T-helper 1 cell treated with Interleukin-12 subunit alpha and Interleukin-12 subunit beta and Interleukin-4 antibody, amounts not matched to agents 30 ng/mL and 1 ng/mL, for 36 hours (primary cell): ENCODE results near the gene SRMS. TPM values are rescaled to one million over a fixed set of nuclear protein-coding genes. Genes with fewer than 3 reads are reported as not detected.
"Not testable (repeated sequence)": the region's sequence is repeated elsewhere in the genome, so short reads cannot be mapped to it uniquely, and the experiment has no call there.

Source experiments
- intact Hi-C: fragments of 100-400 bp; cut with micrococcal nuclease; formaldehyde crosslinking; loops from one replicate; pipeline ENCODE4 v1.15.1; 2024
- total RNA-seq: library from RNA; stranded (reverse); gene quantifications from 2 replicates; pipeline ENCODE4 v1.2.3, GENCODE V29; 2022

The SRMS gene
- total RNA-seq, 1 donor from 2014 or later = not detected

- intact Hi-C loops = no loop called here
These were observed 31.6 kb upstream of the SRMS start for GRCh38 chr20:63579017-63579694.

- intact Hi-C loops = no loop called here
These were observed 30.9 kb upstream of the SRMS start for GRCh38 chr20:63578224-63579016.

- intact Hi-C loops = no loop called here
These were observed 29.9 kb upstream of the SRMS start for GRCh38 chr20:63577317-63577894.

GRCh38 chr20:63576311-63576710 lies 28.8 kb upstream of the SRMS start:
- intact Hi-C loops = no loop called here

- intact Hi-C loops = loop anchor here (1.0 kb wide), 1 partner anchor 22 kb away; no protein-coding TSS in a partner anchor
These were observed 27.5 kb upstream of the SRMS start for GRCh38 chr20:63574829-63575743.

GRCh38 chr20:63574156-63574828 lies 26.7 kb upstream of the SRMS start, which contains the start of gene HELZ2:
TSS of gene HELZ2 (minus strand) at chr20:63574239. CDS start at chr20:63572385, 1,854 bp downstream.
- intact Hi-C loops = loop anchor here (1.0 kb wide), 1 partner anchor 21 kb away; no protein-coding TSS in a partner anchor

GRCh38 chr20:63573647-63574131 lies 26.1 kb upstream of the SRMS start:
- intact Hi-C loops = loop anchor here (1.0 kb wide), 1 partner anchor 20 kb away; no protein-coding TSS in a partner anchor

GRCh38 chr20:63572788-63573646 lies 25.5 kb upstream of the SRMS start:
- intact Hi-C loops = no loop called here

GRCh38 chr20:63572071-63572787 lies 24.7 kb upstream of the SRMS start:
- intact Hi-C loops = no loop called here

- intact Hi-C loops = not testable (repeated sequence)
These were observed 23.5 kb upstream of the SRMS start for GRCh38 chr20:63571087-63571478.

- intact Hi-C loops = no loop called here
These were observed 22.9 kb upstream of the SRMS start for GRCh38 chr20:63570281-63571086.

- intact Hi-C loops = loop anchor here (5.0 kb wide), 1 partner anchor 68 kb away; no protein-coding TSS in a partner anchor
These were observed 21.7 kb upstream of the SRMS start for GRCh38 chr20:63568986-63569949.

- intact Hi-C loops = loop anchor here (5.0 kb wide), 1 partner anchor 69 kb away; no protein-coding TSS in a partner anchor
These were observed 20.8 kb upstream of the SRMS start for GRCh38 chr20:63568170-63568981.

- intact Hi-C loops = loop anchor here (5.0 kb wide), 1 partner anchor 70 kb away; no protein-coding TSS in a partner anchor
These were observed 20.0 kb upstream of the SRMS start for GRCh38 chr20:63567386-63568169.

GRCh38 chr20:63567136-63567385 lies 19.5 kb upstream of the SRMS start:
- intact Hi-C loops = loop anchor here (5.0 kb wide), 1 partner anchor 70 kb away; no protein-coding TSS in a partner anchor
